Activated naive CD4-positive, alpha-beta T cell treated with anti-CD3 and anti-CD28 coated beads, Interleukin-2, amount 50 U/mL, for 72 hours (primary cell): ENCODE measurements around the gene TAF7L. TPM values are rescaled to one million over a fixed set of nuclear protein-coding genes. Genes with fewer than 3 reads are reported as not detected.
A peak's percentile ranks its signal among the peaks of the same experiment; 100 is the strongest.
"Not testable (repeated sequence)": the region's sequence is repeated elsewhere in the genome, so short reads cannot be mapped to it uniquely, and the experiment has no call there.

ENCODE experiments used
- ATAC-seq, 2 donors: fragments of 150-1000 bp; cut with Tn5 transposase; 2 replicates each; pipeline ENCODE4 v1.10.0; 2021; ENCODE audit warnings: mild to moderate bottlenecking in 2 of 2, moderate library complexity in 2 of 2
- DNase-seq, 2 donors: peaks; one replicate each; pipeline ENCODE4 v3.0.0; 2021 to 2022; ENCODE audit warnings: low spot score in 2 of 2
- H3K27ac Mint-ChIP-seq, 2 donors: one replicate each; pipeline ENCODE4 v1.8.0; 2022; ENCODE audit warnings: mild to moderate bottlenecking in 2 of 2, mixed read lengths in 2 of 2
- H3K36me3 Mint-ChIP-seq, 2 donors: one replicate each; pipeline ENCODE4 v1.8.0; 2022; ENCODE audit warnings: mixed read lengths in 2 of 2
- H3K9me3 Mint-ChIP-seq, 2 donors: one replicate each; pipeline ENCODE4 v1.8.0; 2022; ENCODE audit warnings: mixed read lengths in 2 of 2
- total RNA-seq, 2 donors: library from RNA; stranded (reverse); gene quantifications; one replicate each; pipeline ENCODE4 v1.2.3, GENCODE V29; 2022

TAF7L gene
- under 1 TPM in 1 of 2 donors, not detected in 1; 0.11 TPM for total RNA-seq

GRCh38 chrX:101290957-101291603, at the start of gene TAF7L:
TAF7L (minus strand) TSS chrX:101291334; CDS start chrX:101287543, 3,791 bp downstream.
- H3K9me3 Mint-ChIP-seq = no peaks in the 10 kb centered on the region
- DNase-seq (no peak), ATAC-seq (no peak)
- no peak within 1 kb of the TSS for H3K27ac Mint-ChIP-seq
- H3K36me3 Mint-ChIP-seq = no peaks in the 10 kb centered on the region

- Mint-ChIP-seq H3K27ac (no peak overlapping the region), H3K36me3 (no peaks in the 10 kb centered on the region), H3K9me3 (no peaks in the 10 kb centered on the region)
- ATAC-seq (no peak), DNase-seq (no peak)
Measured at GRCh38 chrX:101337776-101338271, 46.7 kb upstream of the TAF7L start.

- not testable (repeated sequence) for H3K36me3 Mint-ChIP-seq, ATAC-seq, H3K9me3 Mint-ChIP-seq, DNase-seq, H3K27ac Mint-ChIP-seq
Measured at GRCh38 chrX:101334310-101334709, 43.2 kb upstream of the TAF7L start.

- not testable (repeated sequence) for H3K36me3 Mint-ChIP-seq, ATAC-seq, DNase-seq, H3K9me3 Mint-ChIP-seq, H3K27ac Mint-ChIP-seq
Measured at GRCh38 chrX:101326600-101326999, 35.5 kb upstream of the TAF7L start.

GRCh38 chrX:101303790-101304189, 12.7 kb upstream of the TAF7L start:
- no peak for ATAC-seq
- Mint-ChIP-seq H3K27ac (no peak overlapping the region), H3K9me3 (no peaks in the 10 kb centered on the region), H3K36me3 (no peaks in the 10 kb centered on the region)
- DNase-seq = no peak

GRCh38 chrX:101295603-101296002, 4.5 kb upstream of the TAF7L start:
- H3K36me3 Mint-ChIP-seq, H3K9me3 Mint-ChIP-seq, H3K27ac Mint-ChIP-seq, DNase-seq, ATAC-seq: not testable (repeated sequence)

- DNase-seq = peak in 1 of 2 donors; percentile 19
- no peak overlapping the region for H3K27ac Mint-ChIP-seq
- no peaks in the 10 kb centered on the region for H3K36me3 Mint-ChIP-seq
- H3K9me3 Mint-ChIP-seq = no peaks in the 10 kb centered on the region
- ATAC-seq = peak in 1 of 2 donors; percentile 40
Measured at GRCh38 chrX:101287402-101287801, 3.7 kb downstream of the TAF7L start.

- DNase-seq (no peak), ATAC-seq (no peak)
- H3K27ac Mint-ChIP-seq = no peak overlapping the region
- no peaks in the 10 kb centered on the region for H3K9me3 Mint-ChIP-seq
- no peaks in the 10 kb centered on the region for H3K36me3 Mint-ChIP-seq
Measured at GRCh38 chrX:101276238-101276637, 14.9 kb downstream of the TAF7L start.

- H3K36me3 Mint-ChIP-seq = no peaks in the 10 kb centered on the region
- H3K27ac Mint-ChIP-seq = no peak overlapping the region
- DNase-seq (no peak), ATAC-seq (no peak)
- no peaks in the 10 kb centered on the region for H3K9me3 Mint-ChIP-seq
Measured at GRCh38 chrX:101274198-101274597, 16.9 kb downstream of the TAF7L start.

- H3K9me3 Mint-ChIP-seq = no peaks in the 10 kb centered on the region
- H3K36me3 Mint-ChIP-seq = no peaks in the 10 kb centered on the region
- ATAC-seq (no peak), DNase-seq (no peak)
- H3K27ac Mint-ChIP-seq = no peak overlapping the region
Measured at GRCh38 chrX:101265869-101266428, 25.2 kb downstream of the TAF7L start.

- DNase-seq = no peak
- no peak for ATAC-seq
- no peaks in the 10 kb centered on the region for H3K9me3 Mint-ChIP-seq
- H3K36me3 Mint-ChIP-seq = no peaks in the 10 kb centered on the region
- no peak overlapping the region for H3K27ac Mint-ChIP-seq
Measured at GRCh38 chrX:101263766-101264165, 27.4 kb downstream of the TAF7L start.

GRCh38 chrX:101262590-101262989, 28.5 kb downstream of the TAF7L start:
- DNase-seq (no peak), ATAC-seq (no peak)
- Mint-ChIP-seq H3K27ac (no peak overlapping the region), H3K36me3 (no peaks in the 10 kb centered on the region), H3K9me3 (no peaks in the 10 kb centered on the region)

- Mint-ChIP-seq H3K27ac (no peak overlapping the region), H3K9me3 (no peaks in the 10 kb centered on the region), H3K36me3 (no peaks in the 10 kb centered on the region)
- ATAC-seq (no peak), DNase-seq (no peak)
Measured at GRCh38 chrX:101260435-101260834, 30.7 kb downstream of the TAF7L start.

- ATAC-seq = no peak
- DNase-seq = no peak
- H3K27ac Mint-ChIP-seq = no peak overlapping the region
- no peaks in the 10 kb centered on the region for H3K9me3 Mint-ChIP-seq
- no peaks in the 10 kb centered on the region for H3K36me3 Mint-ChIP-seq
Measured at GRCh38 chrX:101258259-101258581, 32.9 kb downstream of the TAF7L start.

GRCh38 chrX:101257448-101258258, 33.5 kb downstream of the TAF7L start:
- DNase-seq (no peak), ATAC-seq (peak in 1 of 2 donors; percentile 43)
- no peak overlapping the region for H3K27ac Mint-ChIP-seq
- no peaks in the 10 kb centered on the region for H3K36me3 Mint-ChIP-seq
- no peaks in the 10 kb centered on the region for H3K9me3 Mint-ChIP-seq

GRCh38 chrX:101252634-101253033, 38.5 kb downstream of the TAF7L start:
- H3K9me3 Mint-ChIP-seq = no peaks in the 10 kb centered on the region
- DNase-seq = no peak
- no peak overlapping the region for H3K27ac Mint-ChIP-seq
- H3K36me3 Mint-ChIP-seq = no peaks in the 10 kb centered on the region
- no peak for ATAC-seq

GRCh38 chrX:101241531-101241930, 49.6 kb downstream of the TAF7L start:
- no peak for DNase-seq
- Mint-ChIP-seq H3K27ac (no peak overlapping the region), H3K36me3 (no peaks in the 10 kb centered on the region), H3K9me3 (no peaks in the 10 kb centered on the region)
- ATAC-seq = no peak
